GM18858 (cell line): ENCODE measurements around the gene CDC34.

Experiments
- ATAC-seq: cut with Tn5 transposase; IDR thresholded peaks from one replicate; pipeline ENCODE4 v1.9.1; 2021; ENCODE audit not compliant: unreplicated experiment

CDC34 gene, protein sequence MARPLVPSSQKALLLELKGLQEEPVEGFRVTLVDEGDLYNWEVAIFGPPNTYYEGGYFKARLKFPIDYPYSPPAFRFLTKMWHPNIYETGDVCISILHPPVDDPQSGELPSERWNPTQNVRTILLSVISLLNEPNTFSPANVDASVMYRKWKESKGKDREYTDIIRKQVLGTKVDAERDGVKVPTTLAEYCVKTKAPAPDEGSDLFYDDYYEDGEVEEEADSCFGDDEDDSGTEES

DNA sequence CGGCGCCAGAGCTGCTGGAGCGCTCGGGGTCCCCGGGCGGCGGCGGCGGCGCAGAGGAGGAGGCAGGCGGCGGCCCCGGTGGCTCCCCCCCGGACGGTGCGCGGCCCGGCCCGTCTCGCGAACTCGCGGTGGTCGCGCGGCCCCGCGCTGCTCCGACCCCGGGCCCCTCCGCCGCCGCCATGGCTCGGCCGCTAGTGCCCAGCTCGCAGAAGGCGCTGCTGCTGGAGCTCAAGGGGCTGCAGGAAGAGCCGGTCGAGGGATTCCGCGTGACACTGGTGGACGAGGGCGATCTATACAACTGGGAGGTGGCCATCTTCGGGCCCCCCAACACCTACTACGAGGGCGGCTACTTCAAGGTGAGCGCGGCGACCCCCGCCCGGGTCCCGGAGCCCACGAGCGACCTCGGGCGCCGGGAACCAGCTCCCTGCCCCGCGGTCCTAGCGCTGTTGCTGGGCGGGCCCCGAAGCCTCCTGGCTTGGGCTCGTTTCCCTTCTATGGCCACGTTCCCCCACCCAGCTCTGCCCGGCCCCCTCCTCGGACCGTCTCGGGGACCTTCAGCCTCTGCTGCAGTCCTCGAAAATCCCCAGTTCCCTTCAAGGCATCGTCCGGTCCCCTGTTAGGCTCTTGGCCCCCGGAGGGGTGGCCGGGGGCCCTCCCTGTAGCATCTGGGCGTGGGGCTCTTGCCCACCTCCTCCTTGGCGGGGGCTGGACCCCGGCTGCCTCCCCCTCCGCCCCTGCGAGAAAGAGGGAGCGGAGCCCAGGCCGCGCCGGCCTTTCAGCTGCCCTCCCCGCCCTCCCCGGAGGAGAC lies at the start of gene CDC34:
TSS of gene CDC34 (plus strand) at position 8 of the 808 bp plus-strand sequence. CDS start at position 180, 172 bp downstream.
- ATAC-seq = peak; percentile 11

DNA sequence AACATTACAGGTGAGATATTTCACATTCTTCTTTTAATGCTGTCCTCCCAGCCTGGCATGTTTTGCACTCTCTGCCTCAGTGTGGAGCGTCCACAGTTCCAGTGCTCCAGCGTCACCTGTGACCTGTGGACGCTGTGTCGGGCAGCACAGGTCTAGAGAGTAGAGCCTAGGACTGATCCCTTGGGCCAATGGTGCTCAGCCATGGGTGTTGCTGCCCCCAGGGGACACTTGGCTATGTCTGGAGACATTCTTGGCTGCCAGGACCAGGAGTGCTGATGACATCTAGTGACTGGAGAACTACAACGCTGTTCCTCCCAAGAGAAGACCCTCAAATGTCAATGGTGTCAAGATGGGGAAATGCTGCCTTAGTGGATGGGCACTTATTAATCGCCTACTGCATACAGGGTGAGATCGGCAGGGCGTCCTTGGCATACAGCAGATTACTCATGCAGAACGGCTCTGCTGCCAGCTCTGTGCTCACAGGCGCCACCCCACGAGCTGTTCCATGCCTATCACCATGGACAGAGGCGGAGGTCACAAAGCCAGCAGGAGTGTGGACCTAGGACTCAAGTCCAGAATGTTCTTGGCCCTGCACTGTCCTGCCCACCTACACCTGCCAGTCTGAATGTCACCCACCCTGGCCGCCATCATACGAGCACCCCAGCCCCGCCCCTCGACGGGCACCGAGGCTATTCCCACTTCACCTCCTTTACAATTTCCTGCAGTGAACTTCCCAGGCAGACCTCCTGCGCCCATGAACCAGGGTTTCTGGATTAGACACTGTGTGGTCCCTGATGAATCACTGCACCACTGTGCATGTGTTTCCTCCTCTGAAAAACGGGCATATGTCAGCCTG lies 49.1 kb upstream of the CDC34 start:
- no peak for ATAC-seq

DNA sequence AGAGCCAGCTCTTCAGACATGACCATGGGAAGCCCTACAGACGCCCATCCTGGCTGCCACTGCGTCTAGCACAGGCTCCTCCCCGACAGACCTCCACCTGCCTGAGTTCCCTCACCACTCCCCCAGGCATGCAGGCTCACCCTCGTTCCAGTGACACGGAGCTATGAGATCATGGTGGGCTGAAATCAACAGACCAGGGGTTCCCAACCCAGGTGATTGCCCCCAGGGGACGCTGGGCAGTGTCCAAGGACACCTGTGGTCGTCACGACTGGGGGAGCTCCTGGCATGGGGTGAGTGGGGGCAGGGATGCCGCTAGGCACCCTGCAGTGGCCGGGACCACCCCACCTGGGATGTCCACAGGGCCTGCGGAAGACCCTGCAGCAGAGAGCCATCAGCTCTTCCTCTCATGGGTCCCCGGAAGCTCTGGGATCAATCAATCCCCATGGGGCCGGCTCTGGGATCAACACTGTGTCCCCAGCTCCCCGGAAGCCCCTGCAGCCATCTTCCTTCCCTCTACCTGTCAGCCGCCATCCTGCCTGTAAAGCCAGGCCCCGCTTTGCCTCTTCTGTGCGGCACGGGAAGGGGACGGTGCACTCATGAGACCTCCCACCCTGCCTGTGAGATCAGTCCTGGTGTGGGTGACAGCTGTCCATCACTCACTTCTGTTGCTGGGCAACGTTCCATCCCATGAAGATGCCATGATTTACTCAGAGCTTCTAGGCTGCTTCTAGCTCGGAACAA lies 48.1 kb upstream of the CDC34 start:
- ATAC-seq = no peak

DNA sequence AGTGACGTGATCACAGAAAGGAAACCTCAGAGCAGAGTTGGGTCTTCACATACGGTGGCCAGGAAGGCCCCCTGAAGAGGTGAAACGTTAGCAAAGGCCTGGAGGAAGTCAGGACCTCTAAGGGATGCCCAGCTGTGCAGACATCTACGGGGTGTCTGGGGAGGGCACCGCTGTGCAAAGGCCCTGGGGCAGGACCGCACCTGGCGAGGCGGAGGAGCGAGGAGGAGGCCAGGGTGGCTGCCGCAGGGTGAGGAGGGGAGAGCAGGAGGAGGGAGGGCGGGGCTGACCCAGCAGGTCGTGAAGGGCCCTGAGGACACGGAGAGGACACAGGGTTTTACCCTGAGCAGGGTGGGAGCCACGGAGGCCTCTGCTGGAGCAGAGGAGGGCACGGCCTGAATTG lies 47.1 kb upstream of the CDC34 start:
- no peak for ATAC-seq

DNA sequence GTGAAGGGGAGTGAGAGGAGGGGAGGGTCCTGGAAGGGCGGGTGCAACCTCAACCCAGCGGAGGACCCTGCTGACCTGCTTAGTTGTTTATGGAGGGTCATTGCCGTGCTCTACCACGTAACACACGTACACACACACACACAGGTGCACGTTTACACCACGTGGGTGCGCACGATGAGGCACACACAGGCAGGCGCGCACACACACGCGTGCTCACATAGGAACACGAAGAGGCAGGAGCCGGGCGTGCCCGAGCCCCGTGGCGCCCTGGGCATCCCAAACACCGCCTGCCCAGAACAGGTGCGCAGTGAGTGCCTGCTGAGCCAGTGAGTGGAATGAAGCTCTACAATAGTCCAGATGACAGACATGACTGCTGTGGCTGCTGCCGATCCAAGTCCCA lies 46.5 kb upstream of the CDC34 start:
- ATAC-seq = no peak

DNA sequence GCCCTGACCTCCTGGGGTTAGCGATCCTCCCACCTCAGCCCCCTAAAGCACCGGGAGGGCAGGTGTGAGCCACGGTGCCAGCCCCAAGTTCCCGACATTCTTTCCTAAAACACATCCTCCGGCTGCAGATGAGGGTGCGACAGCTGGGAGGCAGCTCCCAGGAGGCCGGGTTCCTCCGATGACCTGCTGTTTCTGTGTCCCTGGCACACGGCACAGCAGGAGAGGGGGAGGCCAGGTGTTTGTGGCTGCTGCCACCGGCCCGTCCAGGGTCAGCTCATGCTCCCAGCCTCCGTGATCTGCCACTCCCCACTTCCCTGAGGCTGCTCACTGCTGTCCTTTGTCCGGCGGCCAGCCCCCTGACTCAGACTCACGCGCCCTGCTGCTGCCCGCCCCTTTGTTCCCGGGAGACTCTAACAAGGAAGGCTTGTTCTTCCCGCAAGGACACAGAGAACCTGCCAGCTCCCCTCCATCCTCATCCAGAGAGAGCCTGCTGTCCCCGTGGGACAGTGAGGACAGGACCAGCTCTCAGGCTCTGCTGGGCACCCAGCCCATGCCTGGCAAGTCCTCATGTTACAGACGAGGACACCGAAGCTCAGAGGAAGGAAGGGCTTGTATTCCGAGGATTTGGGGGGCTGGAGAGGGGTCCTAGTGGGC lies 45.9 kb upstream of the CDC34 start:
- ATAC-seq = no peak

DNA sequence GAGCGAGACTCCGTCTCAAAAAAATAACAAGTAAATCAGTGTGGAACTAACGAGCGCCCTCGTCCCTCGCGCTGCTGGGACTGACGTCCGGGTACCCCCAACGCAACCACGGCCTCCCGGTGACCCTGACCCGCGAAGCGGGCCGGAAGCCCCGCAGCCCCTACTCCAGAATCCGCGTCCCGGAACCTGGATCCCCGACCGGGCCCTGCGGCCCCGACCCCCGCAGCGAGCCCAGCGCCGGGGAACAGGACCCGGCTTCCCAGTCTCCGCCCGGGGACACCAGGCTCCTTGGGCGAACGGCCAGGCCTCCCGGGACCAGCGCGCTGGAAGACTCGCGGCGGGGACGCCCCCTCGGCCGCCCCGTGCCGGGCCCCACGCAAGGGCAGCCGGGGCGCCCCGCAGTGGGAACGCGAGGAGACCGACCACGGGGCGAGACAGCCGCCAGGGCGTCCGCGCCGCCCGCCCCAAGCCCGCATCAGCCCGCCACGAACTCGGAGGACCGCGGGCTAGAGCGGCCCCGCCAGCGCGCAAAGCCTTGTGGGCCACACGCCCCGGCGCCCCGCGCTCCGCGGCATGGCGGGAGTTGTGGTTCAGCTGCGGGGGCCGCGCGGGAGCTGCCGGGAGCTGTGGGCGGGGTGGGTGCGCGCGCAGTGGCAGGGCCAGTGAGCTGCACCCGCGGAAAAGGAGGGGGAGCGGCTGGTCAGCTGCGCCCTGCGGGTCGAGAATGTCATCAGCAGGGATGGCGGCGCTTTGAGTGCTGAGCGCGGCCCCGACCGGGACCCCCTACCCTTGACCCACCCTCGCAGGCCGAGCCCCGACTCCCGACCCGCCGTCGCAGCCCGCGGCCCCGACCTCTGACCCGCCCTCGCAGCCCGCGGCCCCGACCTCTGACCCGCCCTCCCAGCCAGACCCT lies 42.8 kb upstream of the CDC34 start:
- ATAC-seq = peak; percentile 73

DNA sequence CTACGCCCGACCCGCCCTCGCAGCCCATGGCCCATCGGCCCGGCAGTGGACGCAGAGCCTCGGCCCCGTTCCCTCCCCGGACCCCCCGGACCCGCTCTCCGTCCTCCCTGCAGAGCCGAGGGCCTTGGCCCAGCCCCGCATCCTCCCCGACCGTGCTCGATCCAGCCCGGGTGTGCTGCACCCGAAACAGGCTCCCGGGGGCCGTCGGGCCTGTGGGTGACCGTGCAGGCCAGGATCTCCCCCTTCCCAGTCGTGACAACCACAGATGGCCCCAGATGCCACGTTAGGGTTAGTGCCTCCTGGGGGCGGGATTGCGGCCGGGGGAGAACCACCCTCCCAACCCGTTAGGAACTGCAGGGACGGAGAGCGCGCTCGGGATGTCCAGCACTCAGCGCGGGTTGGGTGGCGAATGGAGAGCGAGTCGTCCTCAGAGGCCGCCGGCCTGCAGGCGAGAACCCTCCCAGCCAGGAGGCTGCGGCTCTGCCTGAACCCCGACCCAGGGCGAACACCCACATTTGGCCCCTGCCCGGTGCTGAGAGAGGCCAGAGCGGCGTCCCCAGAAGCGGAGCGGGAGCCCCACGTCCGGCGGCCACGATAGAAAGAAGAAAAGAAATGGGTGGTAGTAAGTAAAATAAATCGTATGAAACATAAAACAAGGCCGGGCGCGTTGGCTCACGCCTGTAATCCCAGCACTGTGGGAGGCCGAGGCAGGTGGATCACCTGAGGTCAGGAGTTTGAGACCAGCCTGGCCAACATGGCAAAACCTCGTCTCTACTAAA lies 42.0 kb upstream of the CDC34 start:
- ATAC-seq = no peak

DNA sequence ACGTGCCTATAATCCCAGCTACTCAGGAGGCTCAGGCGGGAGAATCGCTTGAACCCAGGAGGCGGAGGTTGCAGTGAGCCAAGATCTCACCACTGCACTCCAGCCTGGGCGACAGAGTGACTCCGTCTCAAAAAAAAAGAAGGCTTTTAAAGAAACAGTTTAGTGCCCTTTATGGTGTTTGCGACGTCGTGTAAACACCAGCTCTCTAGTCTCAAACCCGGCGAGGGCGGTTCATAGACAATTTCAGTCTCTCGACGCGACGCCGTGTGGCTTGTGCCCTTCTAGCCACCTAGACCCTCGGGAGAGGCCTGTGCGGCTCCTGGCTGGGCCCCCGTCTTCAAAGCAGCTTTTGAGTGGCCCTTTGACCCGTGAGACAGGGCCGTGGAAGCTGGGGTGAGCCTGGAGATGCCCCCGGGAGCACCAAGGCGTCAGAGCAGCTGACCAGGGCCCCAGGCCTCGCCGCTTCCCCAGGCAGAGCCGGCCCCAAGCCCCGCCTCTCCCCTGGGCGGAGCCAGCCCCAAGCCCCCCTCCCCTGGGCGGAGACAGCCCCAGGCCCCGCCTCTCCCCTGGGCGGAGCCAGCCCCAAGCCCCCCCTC lies 40.3 kb upstream of the CDC34 start:
- ATAC-seq = no peak

DNA sequence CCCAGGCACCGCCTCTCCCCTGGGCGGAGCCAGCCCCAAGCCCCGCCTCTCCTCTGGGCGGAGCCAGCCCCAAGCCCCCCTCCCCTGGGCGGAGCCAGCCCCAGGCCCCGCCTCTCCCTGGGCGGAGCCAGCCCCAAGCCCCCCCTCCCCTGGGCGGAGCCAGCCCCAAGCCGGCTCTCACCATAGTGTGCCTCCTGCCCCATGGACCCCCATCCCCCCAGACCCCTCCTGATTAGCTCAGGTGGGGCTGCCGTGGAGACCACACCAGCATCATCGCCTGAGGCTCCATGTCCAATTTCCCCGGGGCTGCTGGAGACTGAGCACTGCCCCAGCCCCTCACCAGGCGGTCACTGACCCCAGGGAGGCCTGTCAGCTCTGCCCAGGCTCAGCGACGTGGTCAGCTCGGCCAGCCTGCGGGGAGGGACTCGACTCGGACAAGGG lies 39.4 kb upstream of the CDC34 start:
- ATAC-seq = no peak

DNA sequence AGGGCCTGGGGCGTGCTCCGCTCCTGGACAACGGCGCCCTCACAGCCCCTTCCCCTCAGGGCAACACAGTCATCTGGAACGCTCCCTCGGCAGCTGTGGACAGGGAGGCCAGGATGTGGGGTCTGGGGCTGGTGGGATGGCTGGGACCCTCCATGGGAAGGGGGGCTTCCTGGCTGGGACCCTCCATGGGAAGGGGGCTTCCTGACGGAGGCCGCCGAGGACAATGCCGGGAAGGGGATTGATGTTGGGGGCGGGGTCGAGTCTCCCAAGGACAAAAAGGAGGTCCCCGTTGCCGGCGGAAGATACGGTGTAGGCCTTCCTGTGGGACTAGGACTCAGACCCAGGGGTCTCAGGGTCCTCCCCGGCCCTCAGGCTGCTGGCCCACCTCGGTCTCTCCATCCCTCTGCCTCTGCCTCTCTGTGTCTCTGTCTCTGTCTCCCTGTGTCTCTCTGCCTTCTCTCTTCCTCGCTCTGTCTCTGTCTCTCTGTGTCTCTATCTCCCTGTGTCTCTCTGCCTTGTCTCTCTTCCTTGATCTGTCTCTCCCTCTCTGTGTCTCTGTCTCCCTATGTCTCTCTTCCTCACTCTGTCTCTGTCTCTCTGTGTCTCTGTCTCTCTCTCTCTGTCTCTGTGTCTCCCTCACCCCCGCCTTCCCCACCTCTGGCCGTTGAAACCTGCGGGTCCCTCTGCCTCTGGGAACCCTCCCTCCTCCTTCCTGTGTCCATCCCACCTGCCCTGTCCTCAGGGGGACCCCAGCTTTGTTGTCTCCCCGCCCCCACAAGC lies 38.0 kb upstream of the CDC34 start:
- no peak for ATAC-seq

DNA sequence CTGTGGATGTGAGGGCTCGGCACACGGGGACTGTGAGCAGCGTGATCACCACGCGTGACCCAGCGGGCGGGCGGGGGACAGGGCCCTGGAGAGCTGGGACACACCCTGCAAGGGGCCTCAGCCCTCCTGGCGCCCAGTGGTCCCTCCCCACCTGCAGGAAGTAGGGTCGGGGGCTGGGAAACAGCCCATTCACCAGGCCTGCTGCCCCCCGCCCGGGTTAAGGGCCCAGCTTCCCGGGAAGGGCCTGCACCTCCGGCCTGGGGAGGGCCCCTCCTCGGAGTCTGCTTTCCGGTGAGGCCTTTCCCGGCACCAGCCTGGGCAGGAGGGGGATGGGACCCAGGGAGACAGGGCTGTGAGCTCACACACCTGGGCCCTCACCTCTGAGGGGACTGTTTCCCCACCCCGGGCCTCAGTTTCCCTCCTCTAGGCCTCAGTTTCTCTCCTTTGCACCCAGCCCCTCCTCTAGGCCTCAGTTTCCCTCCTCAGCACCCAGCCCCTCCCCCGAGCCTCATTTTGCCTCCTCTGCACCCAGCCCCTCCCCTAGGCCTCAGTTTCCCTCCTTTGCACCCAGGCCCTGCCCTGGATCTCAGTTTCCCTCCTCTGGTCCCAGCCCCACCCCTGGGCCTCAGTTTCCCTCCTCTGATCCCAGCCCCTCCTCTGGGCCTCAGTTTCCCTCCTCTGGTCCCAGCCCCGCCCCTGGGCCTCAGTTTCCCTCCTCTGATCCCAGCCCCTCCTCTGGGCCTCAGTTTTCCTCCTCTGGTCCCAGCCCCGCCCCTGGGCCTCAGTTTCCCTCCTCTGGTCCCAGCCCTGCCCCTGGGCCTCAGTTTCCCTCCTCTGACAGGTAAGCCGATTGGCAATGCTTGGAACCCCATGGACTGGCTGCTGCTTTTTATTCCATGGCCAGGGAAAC lies 37.1 kb upstream of the CDC34 start:
- ATAC-seq = no peak

DNA sequence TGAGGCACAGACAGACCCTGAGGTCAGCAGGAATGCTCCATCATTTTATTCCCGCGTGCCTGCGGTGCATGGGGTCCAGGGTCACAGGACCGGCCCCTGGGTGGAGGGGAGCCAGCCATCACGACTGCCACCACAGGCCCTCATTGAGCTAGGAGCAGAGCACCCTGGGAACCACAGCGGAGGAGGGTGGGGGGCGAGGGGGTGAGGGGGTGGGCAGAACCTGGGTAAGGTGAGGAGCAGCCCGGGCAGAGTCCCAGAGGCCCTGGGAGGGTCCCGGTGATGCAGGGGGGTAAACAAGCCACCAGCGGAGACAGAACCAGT lies 36.5 kb upstream of the CDC34 start:
- no peak for ATAC-seq

DNA sequence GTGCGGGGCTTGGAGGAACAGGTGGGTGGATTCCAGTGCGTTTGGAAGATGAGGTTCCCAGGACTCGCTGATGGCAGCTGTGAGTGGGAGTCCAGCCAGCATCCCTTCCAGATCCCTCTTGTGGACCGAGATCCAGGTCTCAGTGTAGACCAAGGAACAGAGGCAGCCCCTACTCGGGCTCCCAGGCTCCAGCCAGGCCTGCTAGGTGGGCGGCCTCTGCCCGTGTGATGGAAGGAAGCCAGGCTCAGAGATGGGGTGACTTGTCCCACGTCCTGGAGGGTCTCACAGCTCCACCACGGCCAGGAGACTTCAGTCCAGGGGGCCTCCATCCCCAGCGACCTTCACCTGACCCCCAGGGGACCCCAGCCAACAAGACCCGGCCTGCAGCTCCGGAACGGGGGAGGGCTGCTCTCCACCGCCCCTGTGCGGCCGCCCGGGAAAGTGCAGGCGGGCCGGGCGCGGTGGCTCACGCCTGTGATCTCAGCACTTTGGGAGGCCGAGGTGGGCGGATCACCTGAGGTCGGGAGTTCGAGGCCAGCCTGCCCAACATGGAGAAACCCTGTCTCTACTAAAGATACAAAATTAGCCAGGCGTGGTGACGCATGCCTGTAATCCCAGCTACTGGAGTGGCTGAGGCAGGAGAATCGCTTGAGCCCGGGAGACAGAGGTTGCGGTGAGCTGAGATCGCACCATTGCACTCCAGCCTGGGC lies 36.0 kb upstream of the CDC34 start:
- ATAC-seq = no peak

DNA sequence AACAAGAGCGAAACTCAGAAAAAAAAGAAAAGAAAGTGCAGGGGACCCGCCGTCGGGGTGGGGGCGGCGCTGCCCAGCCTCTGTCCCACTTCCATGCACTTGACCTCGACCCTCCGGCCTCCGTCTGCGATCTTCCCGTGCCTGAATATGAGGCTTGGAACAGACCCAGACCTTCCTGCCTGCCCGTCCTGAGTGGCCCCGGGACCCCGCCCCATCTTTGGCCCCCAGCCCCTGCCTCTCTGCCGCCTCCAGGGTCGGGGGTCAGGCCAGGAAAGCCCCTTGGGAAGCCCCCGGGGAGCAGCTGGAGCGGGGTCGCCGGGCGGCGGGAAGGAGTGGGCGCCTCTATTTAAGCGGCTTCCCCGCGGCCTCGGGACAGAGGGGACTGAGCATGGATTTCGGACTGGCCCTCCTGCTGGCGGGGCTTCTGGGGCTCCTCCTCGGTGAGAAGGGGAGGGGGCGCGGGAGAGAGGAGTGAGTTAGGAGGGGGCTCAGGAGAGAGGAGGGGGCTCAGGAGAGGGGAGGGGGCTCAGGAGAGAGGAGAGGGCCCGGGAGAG lies 35.4 kb upstream of the CDC34 start, which contains the start of gene MADCAM1:
TSS of gene MADCAM1 (plus strand) at position 375 of the 554 bp plus-strand sequence. CDS start at position 389, 14 bp downstream.
- no peak for ATAC-seq
